HG03442 (cell line): ENCODE results near the gene CDC25A.
"Not testable (repeated sequence)": the region's sequence is repeated elsewhere in the genome, so short reads cannot be mapped to it uniquely, and the experiment has no call there.

Experiments used
- ATAC-seq: cut with Tn5 transposase; IDR thresholded peaks from one replicate; pipeline ENCODE4 v1.9.1; 2021; ENCODE audit warnings: mild to moderate bottlenecking, moderate library complexity; ENCODE audit not compliant: unreplicated experiment

The CDC25A gene

GRCh38 chr3:48188266-48189201 lies at the start of gene CDC25A:
CDC25A (minus strand) TSS chr3:48188417; CDS start chr3:48187947, 470 bp downstream.
- ATAC-seq: peak; percentile 92

- no peak for ATAC-seq
These were observed 48.3 kb upstream of the CDC25A start for GRCh38 chr3:48236531-48236930.

- ATAC-seq: no peak
These were observed 45.3 kb upstream of the CDC25A start for GRCh38 chr3:48233542-48233941.

- ATAC-seq: no peak
These were observed 44.5 kb upstream of the CDC25A start for GRCh38 chr3:48232734-48233133.

- no peak for ATAC-seq
These were observed 44.0 kb upstream of the CDC25A start for GRCh38 chr3:48232232-48232631.

- no peak for ATAC-seq
These were observed 38.7 kb upstream of the CDC25A start for GRCh38 chr3:48226939-48227338.

- no peak for ATAC-seq
These were observed 37.4 kb upstream of the CDC25A start for GRCh38 chr3:48225587-48225986.

GRCh38 chr3:48222616-48223513 lies 34.6 kb upstream of the CDC25A start, which contains the start of gene CAMP:
CAMP (plus strand) TSS chr3:48223495; CDS start chr3:48223512, 17 bp downstream.
- peak; percentile 47 for ATAC-seq

- ATAC-seq: no peak
These were observed 32.5 kb upstream of the CDC25A start for GRCh38 chr3:48220746-48221145.

- no peak for ATAC-seq
These were observed 31.3 kb upstream of the CDC25A start for GRCh38 chr3:48219543-48219942.

GRCh38 chr3:48218537-48218936 lies 30.3 kb upstream of the CDC25A start:
- no peak for ATAC-seq

- ATAC-seq: no peak
These were observed 29.2 kb upstream of the CDC25A start for GRCh38 chr3:48217449-48217848.

GRCh38 chr3:48215876-48216275 lies 27.7 kb upstream of the CDC25A start:
- ATAC-seq: no peak

GRCh38 chr3:48215466-48215865 lies 27.2 kb upstream of the CDC25A start:
- ATAC-seq: no peak

- no peak for ATAC-seq
These were observed 26.8 kb upstream of the CDC25A start for GRCh38 chr3:48215019-48215418.

GRCh38 chr3:48214225-48214624 lies 26.0 kb upstream of the CDC25A start:
- ATAC-seq: no peak

- not testable (repeated sequence) for ATAC-seq
These were observed 23.6 kb upstream of the CDC25A start for GRCh38 chr3:48211776-48212175.

GRCh38 chr3:48210534-48210933 lies 22.3 kb upstream of the CDC25A start:
- ATAC-seq: not testable (repeated sequence)

GRCh38 chr3:48209445-48209844 lies 21.2 kb upstream of the CDC25A start:
- no peak for ATAC-seq

GRCh38 chr3:48208076-48208475 lies 19.9 kb upstream of the CDC25A start:
- no peak for ATAC-seq

GRCh38 chr3:48202632-48203031 lies 14.4 kb upstream of the CDC25A start:
- ATAC-seq: no peak
